Hindlimb muscle (tissue), 1 donor: ENCODE results near the gene TSPAN3. TPM values are rescaled to one million over a fixed set of nuclear protein-coding genes. Genes with fewer than 3 reads are reported as not detected.

Source experiments
- DNase-seq: peaks from one replicate; pipeline ENCODE4 v3.0.0-alpha.2; 2013
- polyA plus RNA-seq: library from polyadenylated mRNA; unstranded; fragments of 120-200 nt; gene quantifications from one replicate; pipeline ENCODE4 v1.2.1, GENCODE V29; 2013; ENCODE audit not compliant: insufficient read length

Gene TSPAN3
- 372 TPM for polyA plus RNA-seq

GRCh38 chr15:77070495-77071304, at the start of gene TSPAN3:
Gene TSPAN3 (minus strand): TSS chr15:77071109. CDS start chr15:77070954, 155 bp downstream.
- peak; percentile 95 for DNase-seq

- DNase-seq: no peak
Measured at GRCh38 chr15:77120576-77120975, 49.7 kb upstream of the TSPAN3 start.

DNA sequence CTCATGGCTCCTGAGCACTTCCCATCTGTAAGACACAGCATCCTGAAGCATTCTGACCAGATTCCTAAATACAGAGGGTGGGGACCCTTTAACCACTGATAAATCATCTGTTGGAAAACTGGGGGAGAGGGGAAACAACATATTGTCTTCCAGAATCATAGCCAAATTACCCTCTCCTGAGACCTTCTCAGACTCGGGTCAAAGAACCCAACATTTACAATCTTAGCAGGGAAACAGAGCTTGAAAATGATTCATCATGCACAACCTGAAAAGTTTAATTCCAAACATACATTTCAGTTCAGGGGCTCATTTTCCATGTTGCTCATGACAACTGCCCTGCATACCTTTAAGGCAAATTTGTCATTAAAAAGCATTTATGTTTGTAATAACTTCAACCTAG, 48.5 kb upstream of the TSPAN3 start:
- DNase-seq: no peak

DNA sequence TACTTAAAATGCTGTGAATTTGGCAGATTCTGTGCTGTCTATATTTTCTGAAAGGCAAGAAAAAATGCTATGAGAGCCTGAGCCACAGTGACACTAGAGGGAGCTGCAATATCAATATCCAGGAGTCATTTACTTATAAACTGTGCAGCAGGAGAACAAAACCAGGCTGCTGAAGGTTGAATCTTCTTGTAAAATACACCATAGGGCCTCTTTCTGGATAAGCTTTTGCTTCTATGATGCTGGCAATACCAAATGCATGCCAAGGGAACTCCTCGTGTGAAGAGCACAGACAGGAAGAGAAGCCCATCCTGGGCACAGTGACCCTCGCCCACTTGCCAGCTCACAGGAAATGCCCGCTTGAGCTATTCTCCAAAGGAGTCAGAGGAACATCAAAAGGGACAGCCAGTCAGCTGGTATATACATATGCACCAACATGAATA, 48.0 kb upstream of the TSPAN3 start:
- peak; percentile 78 for DNase-seq

DNA sequence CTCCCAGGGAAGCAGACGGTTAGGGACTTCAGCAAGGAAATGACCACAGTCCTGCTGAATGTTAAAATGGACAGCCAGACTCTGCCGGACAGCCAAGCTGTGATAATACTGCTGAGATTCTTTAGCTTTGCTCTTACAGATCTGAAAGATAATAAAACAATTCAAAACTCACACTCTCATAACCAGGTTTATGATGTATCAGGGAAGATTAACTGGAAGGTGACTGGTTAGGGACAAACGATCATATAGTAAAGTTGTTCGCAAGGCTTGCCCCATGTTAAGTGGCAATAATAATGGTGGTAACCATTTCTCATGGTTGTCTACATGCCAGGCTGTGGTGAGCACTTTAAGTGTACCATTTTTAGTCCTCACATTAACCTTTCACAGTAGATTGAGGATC, 44.3 kb upstream of the TSPAN3 start:
- DNase-seq: no peak

GRCh38 chr15:77112838-77113504, 42.1 kb upstream of the TSPAN3 start:
- DNase-seq: no peak

DNA sequence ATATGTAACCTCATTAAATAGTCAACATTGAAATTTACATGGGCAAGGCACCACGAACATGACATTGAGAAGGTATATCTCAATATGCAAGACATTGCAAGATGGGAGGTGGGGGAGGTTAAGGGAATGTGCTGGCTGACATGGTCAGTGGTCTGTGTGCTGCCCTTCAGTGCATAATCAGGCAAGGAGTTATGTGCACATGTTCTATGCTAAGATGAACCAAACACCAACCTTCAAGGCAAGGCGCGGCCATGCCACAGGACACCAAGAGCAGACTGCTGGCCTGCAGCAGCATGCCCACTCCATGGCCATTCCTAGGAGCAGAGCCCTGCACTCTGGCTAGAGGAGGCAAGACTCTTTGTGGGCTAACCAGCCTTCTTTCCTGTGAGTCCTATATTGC, 40.9 kb upstream of the TSPAN3 start:
- DNase-seq: no peak

DNA sequence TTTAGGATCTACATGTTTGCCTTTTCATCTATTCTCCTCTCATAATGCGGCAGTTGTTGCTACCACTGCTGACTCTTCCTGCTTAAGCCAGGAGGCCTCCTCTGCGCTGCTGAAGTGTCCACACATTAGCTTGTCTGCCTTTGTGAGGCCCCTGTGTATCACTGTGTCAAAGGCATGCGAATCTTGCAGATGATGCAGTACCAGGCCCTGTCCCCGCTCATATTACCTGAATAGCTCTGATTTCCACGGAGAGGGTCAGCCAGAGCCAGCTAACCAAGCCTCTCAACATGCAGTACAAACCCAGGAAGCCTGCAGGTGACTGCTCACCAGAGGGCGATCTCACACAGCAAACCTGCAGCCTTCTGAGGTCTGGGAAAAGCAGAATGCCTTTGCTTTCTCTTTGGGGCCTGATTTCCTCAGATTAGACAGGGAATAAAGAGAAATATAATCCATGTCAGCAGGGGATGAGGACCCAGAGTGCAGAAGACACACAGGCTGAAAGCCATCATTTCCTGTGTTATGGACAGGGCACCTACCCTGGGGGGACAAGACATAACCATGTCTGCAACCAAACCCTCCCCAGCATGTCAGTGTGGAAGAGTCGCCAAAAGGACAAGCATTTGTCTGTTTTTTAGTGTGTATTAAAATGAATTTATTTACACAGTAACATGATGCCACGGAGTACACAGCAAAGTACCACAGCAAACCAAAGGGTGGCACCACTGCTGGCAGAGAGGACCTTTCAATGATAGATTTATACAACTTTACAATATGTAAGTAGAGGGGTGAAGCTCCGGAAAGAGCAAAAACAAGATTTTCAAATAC, 36.8 kb upstream of the TSPAN3 start:
- DNase-seq: peak; percentile 53

DNA sequence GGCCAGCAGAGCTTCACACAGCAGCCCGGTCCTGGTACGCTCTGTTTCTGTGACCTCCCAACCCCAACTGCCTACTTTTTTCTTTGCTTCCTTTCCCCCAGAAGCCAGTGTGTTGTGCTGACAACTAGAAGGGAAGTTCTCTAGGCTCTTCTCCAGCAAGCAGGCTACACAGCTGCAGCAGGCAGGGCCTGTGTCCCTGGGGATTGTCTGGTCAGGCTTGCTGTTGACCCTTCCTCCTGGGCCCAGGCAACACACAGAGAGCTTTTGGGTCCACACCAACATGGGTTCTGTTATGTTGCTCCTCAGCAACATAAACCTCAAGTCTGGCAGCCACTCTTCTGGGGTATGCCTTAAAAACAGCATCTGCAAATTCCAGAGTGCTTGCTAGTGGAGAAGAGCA, 36.2 kb upstream of the TSPAN3 start:
- peak; percentile 72 for DNase-seq

GRCh38 chr15:77104155-77104554, 33.2 kb upstream of the TSPAN3 start:
- DNase-seq: no peak

DNA sequence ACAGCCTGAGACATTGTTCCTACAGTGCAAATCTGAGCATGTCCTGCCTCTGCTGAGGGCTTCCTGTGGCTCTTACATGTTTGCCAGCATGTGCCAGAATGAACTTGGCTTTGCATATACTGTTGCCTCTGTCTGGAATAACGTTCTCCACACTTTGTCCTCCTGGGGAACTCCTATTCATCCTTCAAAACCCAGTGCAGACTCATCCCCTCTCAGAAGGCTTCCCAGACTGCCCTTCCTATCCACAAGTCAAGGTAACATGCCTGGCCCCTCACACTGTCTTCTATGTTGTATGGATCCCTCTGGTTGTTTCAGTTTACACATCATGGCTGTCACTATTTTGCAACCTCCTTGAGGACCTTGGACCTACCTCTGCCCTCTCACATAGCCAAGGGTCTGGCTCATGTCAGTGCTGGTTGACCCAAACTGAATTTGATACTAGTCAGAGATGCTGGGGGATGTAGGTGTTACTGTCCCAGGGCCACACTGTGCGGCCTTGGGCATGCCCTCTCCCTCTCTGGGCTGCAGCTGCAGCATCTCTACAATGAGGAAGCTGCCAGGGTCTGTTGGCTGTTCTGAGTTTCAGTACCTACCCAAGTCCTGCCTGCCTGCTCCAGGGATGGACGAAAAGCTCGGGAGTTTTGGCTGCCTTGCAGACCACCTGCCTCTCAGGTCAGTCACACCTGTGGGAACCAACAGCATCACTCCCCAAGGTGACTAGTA, 29.0 kb upstream of the TSPAN3 start:
- DNase-seq: no peak

GRCh38 chr15:77098572-77098971, 27.7 kb upstream of the TSPAN3 start:
- DNase-seq: no peak

DNA sequence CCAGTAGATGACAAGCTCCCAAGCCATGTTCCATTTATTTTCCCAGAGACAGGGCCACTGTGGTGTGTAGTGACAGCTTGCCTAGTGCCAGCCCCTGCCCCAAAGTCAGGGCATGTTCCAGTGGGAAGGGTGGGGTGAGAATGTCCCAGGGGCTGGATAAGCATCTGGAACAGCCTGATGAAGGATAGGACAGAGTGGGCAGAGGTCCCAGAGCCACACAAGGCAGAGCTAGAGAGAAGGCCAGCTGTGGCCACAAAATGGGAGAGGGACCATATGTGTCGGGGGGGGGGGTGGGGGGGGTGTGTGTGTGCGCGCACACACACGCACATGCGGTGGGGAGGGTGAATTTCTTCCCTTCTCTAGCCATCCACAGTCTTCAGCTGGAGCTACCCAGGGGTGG, 27.0 kb upstream of the TSPAN3 start:
- no peak for DNase-seq

DNA sequence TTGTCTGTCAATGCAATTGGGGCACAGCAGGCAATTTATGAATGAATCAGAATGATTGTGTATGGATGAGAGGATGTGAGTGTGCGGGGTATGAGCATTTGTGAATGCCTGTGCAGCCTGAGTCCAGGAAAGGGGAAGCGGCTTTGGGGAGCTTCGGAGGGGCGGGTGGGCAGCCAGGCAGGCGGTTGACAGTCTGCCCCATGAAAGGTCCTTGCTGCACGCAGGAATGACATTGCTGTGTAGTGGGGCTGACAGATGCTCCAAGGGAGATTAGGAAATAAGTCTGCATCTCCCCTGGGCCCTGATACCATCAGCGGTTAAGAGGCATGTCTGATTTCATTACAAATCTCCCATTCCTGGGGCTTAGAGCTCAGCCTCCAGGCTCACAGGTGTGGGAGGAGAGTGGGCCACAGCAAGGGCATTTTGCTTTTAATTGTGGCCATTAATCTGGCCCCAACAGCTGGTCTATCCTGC, 26.4 kb upstream of the TSPAN3 start:
- no peak for DNase-seq

- DNase-seq: no peak
Measured at GRCh38 chr15:77096541-77096940, 25.6 kb upstream of the TSPAN3 start.

- DNase-seq: no peak
Measured at GRCh38 chr15:77096138-77096537, 25.2 kb upstream of the TSPAN3 start.

DNA sequence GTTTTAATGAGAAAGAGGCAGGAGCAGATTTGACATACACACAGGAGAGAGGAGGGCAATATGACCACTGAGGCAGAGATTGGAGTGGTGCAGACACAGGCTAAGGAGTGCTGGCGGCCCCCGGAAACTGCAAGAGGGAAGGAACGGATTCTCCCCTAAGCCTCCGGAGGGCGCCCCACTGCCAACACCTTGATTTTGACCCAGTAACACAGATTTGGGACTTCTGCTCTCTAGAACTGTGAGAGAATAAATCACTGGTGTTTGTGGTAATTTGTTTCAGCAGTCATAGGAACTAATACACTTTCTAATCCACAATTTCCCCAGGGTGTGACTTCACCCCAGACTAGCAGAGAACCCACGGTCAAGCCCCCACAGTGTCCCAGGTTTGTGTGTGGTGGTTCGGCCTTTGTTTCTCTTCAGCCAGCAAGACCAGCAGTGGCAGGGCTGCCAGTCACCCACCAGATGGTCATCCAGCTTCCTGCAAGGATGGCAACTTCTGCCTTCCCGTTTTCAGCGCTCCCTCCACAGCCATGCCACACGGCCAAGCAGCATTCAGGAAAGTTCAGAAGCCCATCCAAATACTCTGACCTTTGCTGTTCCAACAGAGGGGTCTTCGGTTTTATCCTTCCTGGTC, 23.6 kb upstream of the TSPAN3 start:
- no peak for DNase-seq

DNA sequence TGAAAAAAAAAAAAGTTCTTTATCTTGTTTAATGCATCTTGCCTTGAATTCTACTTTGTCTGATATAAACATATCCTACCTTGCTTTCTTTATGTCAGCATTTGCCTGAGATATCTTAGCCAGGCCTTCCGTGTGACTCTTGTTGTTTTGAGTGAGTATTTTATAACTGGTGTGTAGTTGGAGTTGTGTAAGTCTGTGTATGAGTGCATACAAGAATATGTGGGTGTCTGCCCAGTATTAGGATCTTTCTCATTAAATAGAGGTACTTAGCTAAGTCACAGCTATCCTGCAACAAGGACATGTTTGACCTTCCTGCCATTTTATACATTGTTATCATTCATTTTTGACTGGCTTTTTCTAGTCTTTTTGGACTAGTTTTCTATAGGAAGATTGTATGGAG, 22.5 kb upstream of the TSPAN3 start:
- DNase-seq: no peak

DNA sequence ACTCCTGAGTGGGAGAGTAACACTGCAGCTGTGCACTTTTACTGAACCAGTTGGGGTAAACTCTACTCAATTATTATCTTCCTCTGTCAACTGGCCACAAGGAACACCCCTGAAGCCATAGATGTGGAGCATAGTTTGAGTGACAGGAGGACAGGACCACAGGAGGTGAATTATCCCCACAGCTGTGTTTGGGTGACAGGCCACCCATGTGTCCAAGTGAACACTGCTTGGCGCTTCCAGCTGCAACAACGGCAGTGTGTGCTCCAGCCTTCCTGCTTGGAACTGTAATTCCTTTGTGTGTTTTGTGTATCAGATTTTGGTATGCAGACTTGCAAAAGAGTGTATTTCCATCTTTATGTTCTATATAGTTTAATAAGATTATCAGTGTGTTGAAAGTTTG, 20.2 kb upstream of the TSPAN3 start:
- DNase-seq: no peak

- no peak for DNase-seq
Measured at GRCh38 chr15:77087213-77087612, 16.3 kb upstream of the TSPAN3 start.

DNA sequence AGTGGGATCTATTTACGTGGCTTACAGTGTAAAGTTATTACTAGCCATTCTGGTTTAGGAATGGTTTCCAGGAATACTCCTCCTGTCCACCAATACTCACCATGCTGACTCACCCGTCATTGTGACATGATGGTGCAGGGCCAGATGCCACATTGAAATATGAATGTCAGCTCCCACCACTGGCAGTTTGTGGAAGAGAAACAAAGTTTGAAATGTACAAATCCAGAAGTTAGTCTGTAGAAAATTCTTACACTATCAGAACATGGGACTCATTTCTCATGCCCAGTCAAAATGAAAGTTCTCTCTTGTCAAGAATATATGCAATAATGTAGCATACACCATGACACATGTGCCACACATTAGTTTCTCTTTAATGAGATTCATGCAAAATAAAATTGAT, 14.4 kb upstream of the TSPAN3 start:
- no peak for DNase-seq

- no peak for DNase-seq
Measured at GRCh38 chr15:77084436-77084835, 13.5 kb upstream of the TSPAN3 start.
